Lung (tissue), 12 donors: ENCODE results near the gene PRKCA. TPM values are rescaled to one million over a fixed set of nuclear protein-coding genes. Genes with fewer than 3 reads are reported as not detected.

Source experiments
- ATAC-seq: fragments of 200-7000 bp; cut with Tn5 transposase; one replicate; pipeline ENCODE4 v1.9.1; 2020; ENCODE audit warnings: moderate number of reproducible peaks; ENCODE audit not compliant: insufficient read depth, low FRiP score
- DNase-seq, 3 donors: peaks; one replicate each; pipeline ENCODE4 v3.0.0-alpha.2; 2013 to 2017
- H3K27ac ChIP-seq, 2 donors: one replicate each; pipeline ENCODE4 v1.5.1; 2013; ENCODE audit warnings: mild to moderate bottlenecking in 2 of 2, moderate library complexity in 2 of 2, control low read depth in 1 of 2, inconsistent platforms in 1 of 2, low read depth in 1 of 2, low read length in 1 of 2
- H3K27me3 ChIP-seq, 3 donors: one replicate each; pipeline ENCODE4 v1.5.1; 2013; ENCODE audit warnings: low read length in 2 of 3; ENCODE audit not compliant: control insufficient read depth in 3 of 3, insufficient read depth in 3 of 3
- H3K36me3 ChIP-seq, 4 donors: one replicate each; pipeline ENCODE4 v1.5.1; 2013; ENCODE audit warnings: low read length in 4 of 4, mild to moderate bottlenecking in 1 of 4, moderate library complexity in 1 of 4; ENCODE audit not compliant: control insufficient read depth in 4 of 4, insufficient read depth in 4 of 4
- H3K4me1 ChIP-seq, 5 donors: one replicate each; pipeline ENCODE4 v1.5.1; 2013; ENCODE audit warnings: low read length in 5 of 5, mild to moderate bottlenecking in 2 of 5, moderate library complexity in 1 of 5; ENCODE audit not compliant: control insufficient read depth in 5 of 5, insufficient read depth in 5 of 5
- H3K4me3 ChIP-seq: one replicate; pipeline ENCODE4 v1.5.1; 2013; ENCODE audit warnings: mild to moderate bottlenecking, control low read depth, moderate library complexity
- H3K9ac ChIP-seq, 2 donors: one replicate each; pipeline ENCODE4 v1.5.1; 2013; ENCODE audit warnings: low read length in 2 of 2, control low read depth in 1 of 2; ENCODE audit not compliant: insufficient read depth in 1 of 2
- H3K9me3 ChIP-seq, 4 donors: one replicate each; pipeline ENCODE4 v1.5.1; 2013; ENCODE audit warnings: low read length in 3 of 4, mild to moderate bottlenecking in 1 of 4, moderate library complexity in 1 of 4; ENCODE audit not compliant: control insufficient read depth in 4 of 4, insufficient read depth in 3 of 4
- CTCF ChIP-seq: IDR thresholded peaks from 2 replicates; pipeline ENCODE4 v1.5.1; 2012; ENCODE audit warnings: mild to moderate bottlenecking; ENCODE audit errors: control extremely low read depth, extremely low read depth
- WGBS, 2 donors: extraction: QIAGEN DNeasy Blood & Tissue Kit; methylation state at CpG; one replicate each; pipeline ENCODE4 v1.1.7; 2013; 5-methylcytosine and 5-hydroxymethylcytosine counted together
- polyA plus RNA-seq, 2 donors: library from polyadenylated mRNA; stranded (reverse); fragments of 200-250 nt; gene quantifications; one replicate each; pipeline ENCODE4 v1.2.1, GENCODE V29; 2013
- total RNA-seq, 2 donors: library from RNA; depleted of rRNA in 1 of 2; stranded (reverse); fragments of >200 nt in 1 of 2; gene quantifications; one replicate each; pipeline ENCODE4 v1.2.1, GENCODE V29; 2014 to 2021
- donor health status: control.
- donor health status: control.
- donor health status: Bipolar disorder and iron deficiency.
- donor health status: healthy.
- donor health status: DM: yes; HTN: yes; CAD: no.

The PRKCA gene
- total and polyA plus RNA-seq, 4 donors, result 3.4 to 34.8 (median 13.8) TPM

DNA sequence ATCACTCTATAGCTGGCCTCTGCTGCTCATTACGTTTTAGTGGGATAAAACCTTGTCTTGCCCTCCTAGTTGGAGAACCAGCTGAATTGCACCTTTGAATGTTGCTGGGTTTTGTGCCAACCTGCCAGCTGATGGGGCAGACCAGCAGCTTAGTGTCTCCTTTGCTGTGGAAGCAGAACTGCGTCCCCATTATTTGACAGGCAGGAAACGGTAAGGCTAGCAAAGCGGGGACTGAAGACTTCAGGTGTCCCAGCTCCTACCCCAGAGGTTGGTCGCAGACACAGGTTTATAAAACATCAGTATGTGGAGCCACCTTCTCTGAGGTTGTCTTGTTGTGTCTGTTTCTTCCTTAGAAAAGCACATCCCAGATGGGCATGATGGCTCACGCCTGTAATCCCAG lies 158.1 kb downstream of the PRKCA start:
- no peaks in the 10 kb centered on the region for H3K27me3 ChIP-seq
- H3K9me3 ChIP-seq, result no peaks in the 10 kb centered on the region
- no peaks in the 10 kb centered on the region for H3K36me3 ChIP-seq
- TF ChIP-seq CTCF, result no peak
- DNase-seq, result no peak
- WGBS, 2 donors, result 61 to 85% methylated on average over 6 of the region's 6 CpGs
- H3K9ac ChIP-seq, result no peak overlapping the region
- no peak overlapping the region for H3K4me3 ChIP-seq
- ATAC-seq, result no peak
- H3K27ac ChIP-seq, result peak overlapping the region in 1 of 2 donors; percentile 20
- peaks cover 0 to 14% (median 3%) of the 10 kb centered on the region in 5 donors for H3K4me1 ChIP-seq

DNA sequence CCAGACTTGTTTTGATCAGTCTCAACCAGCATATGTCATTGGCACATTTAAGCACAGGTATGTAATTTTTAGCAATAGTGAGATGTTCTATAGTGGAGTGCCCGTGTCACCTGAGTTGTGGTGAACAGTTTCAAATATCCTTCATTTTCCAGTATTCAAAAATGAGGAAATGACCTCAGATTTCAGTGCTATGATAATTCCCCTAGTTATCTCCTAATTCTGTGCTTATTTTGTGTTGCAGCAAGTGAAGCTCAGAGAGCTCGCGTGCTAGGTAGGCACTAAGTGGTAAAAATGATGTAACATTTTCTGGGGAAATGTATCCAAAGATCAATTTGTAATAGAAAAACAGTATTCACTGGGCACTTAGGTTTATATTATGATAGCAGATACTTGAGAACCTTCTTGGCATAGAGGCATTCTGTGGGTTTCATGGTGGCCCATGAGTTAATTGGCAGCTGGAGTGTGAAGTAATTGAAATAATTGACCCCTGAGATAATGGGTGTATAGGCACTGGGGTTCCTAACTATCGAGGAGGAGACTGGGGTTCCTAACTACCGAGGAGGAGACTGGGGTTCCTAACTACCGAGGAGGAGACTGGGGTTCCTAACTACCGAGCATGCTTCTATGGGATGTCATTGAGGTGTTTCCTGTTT lies 159.1 kb downstream of the PRKCA start:
- peaks cover 0 to 14% (median 3%) of the 10 kb centered on the region in 5 donors for H3K4me1 ChIP-seq
- no peaks in the 10 kb centered on the region for H3K9me3 ChIP-seq
- no peak for ATAC-seq
- no peaks in the 10 kb centered on the region for H3K27me3 ChIP-seq
- DNase-seq, result no peak
- TF ChIP-seq CTCF, result no peak
- 56 to 67% methylated on average over 7 of the region's 7 CpGs for WGBS, 2 donors
- H3K36me3 ChIP-seq, result no peaks in the 10 kb centered on the region
- H3K4me3 ChIP-seq, result no peak overlapping the region
- no peak overlapping the region for H3K27ac ChIP-seq
- H3K9ac ChIP-seq, result no peak overlapping the region

- ATAC-seq, result no peak
- Histone ChIP-seq H3K9ac (no peak overlapping the region), H3K9me3 (no peaks in the 10 kb centered on the region), H3K27me3 (no peaks in the 10 kb centered on the region), H3K4me1 (peaks cover 0 to 14% (median 4%) of the 10 kb centered on the region in 5 donors), H3K36me3 (no peaks in the 10 kb centered on the region), H3K4me3 (no peak overlapping the region), H3K27ac (no peak overlapping the region)
- TF ChIP-seq CTCF, result no peak
- peak in 1 of 3 donors; percentile 29 for DNase-seq
- WGBS, 2 donors, result 53 to 76% methylated on average over 4 of the region's 4 CpGs
Measured at GRCh38 chr17:66462010-66462409, 159.6 kb downstream of the PRKCA start.

DNA sequence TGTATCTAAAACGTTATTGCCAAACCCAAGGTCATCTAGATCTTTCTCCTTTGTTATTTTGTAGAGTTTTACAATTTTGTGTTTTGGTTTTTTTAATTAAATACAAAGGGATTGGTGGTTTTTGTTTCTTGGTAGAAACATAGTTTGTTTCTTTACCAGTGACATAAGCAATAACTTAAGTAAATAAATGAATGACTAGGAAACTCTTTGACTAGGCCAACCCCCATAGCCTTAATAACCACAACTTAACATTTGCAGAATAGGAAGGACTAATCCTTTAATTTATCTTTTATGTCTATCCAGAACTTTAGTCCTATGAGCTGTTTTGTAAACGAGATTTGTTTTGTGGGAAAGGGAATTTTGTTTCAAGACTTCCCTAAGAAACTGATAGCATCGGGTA lies 162.5 kb downstream of the PRKCA start:
- H3K36me3 ChIP-seq, result no peaks in the 10 kb centered on the region
- no peak overlapping the region for H3K4me3 ChIP-seq
- no peaks in the 10 kb centered on the region for H3K9me3 ChIP-seq
- peaks cover 6 to 34% (median 7%) of the 10 kb centered on the region in 5 donors for H3K4me1 ChIP-seq
- H3K27ac ChIP-seq, result no peak overlapping the region
- H3K9ac ChIP-seq, result no peak overlapping the region
- no peak for TF ChIP-seq CTCF
- ATAC-seq (no peak), DNase-seq (no peak)
- 92 to 94% methylated on average over 3 of the region's 3 CpGs for WGBS, 2 donors
- H3K27me3 ChIP-seq, result no peaks in the 10 kb centered on the region
